IMR-90 (cell line): ENCODE measurements around the gene TEAD1. TPM values are rescaled to one million over a fixed set of nuclear protein-coding genes. Genes with fewer than 3 reads are reported as not detected.

Experiments used
- ATAC-seq: fragments of 200-7000 bp; cut with Tn5 transposase; 2 replicates; pipeline ENCODE4 v1.9.1; 2020; ENCODE audit warnings: low read depth, mild to moderate bottlenecking, moderate library complexity
- BruUV-seq: library from RNA; stranded (reverse); fragments of 400-500 nt; replicated peaks from 2 replicates; lab custom pipeline; 2021; lab: Mats Ljungman, UMichigan
- CTCF ChIA-PET: fragments of 300-600 bp; formaldehyde crosslinking; extraction: SDS; loops from one replicate; lab custom pipeline; 2021; ENCODE audit warnings: antibody characterized with exemption; lab: Yijun Ruan, JAX
- POLR2A ChIA-PET: fragments of 300-600 bp; sonication (Branson Sonifier 250); formaldehyde crosslinking; loops from one replicate; lab custom pipeline; 2022; ENCODE audit warnings: antibody characterized with exemption; ENCODE audit not compliant: unreplicated experiment; lab: Charles Lee
- DNase-seq: peaks from one replicate; pipeline ENCODE4 v3.0.0; 2013
- H2AFZ ChIP-seq: replicated peaks from 2 replicates; pipeline ENCODE3; 2013; ENCODE audit warnings: low read length, mild to moderate bottlenecking; ENCODE audit not compliant: poor library complexity
- H2AK5ac ChIP-seq: 2 replicates; pipeline ENCODE4 v1.6.1; 2013; ENCODE audit warnings: low read depth, low read length, inconsistent platforms
- H2AK9ac ChIP-seq: replicated peaks from 2 replicates; pipeline ENCODE3; 2013; ENCODE audit warnings: mild to moderate bottlenecking, low read depth, low read length, moderate library complexity; ENCODE audit not compliant: poor library complexity
- H2BK120ac ChIP-seq: 2 replicates; pipeline ENCODE4 v1.6.1; 2013; ENCODE audit warnings: low read depth, low read length, inconsistent platforms
- H2BK15ac ChIP-seq: 3 replicates; pipeline ENCODE4 v1.6.1; 2013; ENCODE audit warnings: low read depth, low read length, inconsistent platforms
- H2BK20ac ChIP-seq: 2 replicates; pipeline ENCODE4 v1.6.1; 2013; ENCODE audit warnings: low read depth, mild to moderate bottlenecking, inconsistent platforms, low read length, moderate library complexity
- H2BK5ac ChIP-seq: 2 replicates; pipeline ENCODE4 v1.6.1; 2013; ENCODE audit warnings: mild to moderate bottlenecking, low read depth, low read length, inconsistent platforms; ENCODE audit not compliant: poor library complexity, severe bottlenecking
- H3K14ac ChIP-seq: replicated peaks from 2 replicates; pipeline ENCODE4 v1.6.1; 2013; ENCODE audit warnings: low read depth, low read length, inconsistent platforms
- H3K18ac ChIP-seq: 2 replicates; pipeline ENCODE4 v1.6.1; 2013; ENCODE audit warnings: low read depth, low read length, control low read depth
- H3K23ac ChIP-seq: 2 replicates; pipeline ENCODE4 v1.6.1; 2013; ENCODE audit warnings: low read depth, low read length, inconsistent platforms
- H3K27ac ChIP-seq: 2 replicates; pipeline ENCODE4 v1.5.1; 2013; ENCODE audit warnings: mild to moderate bottlenecking, control low read depth, low read length; ENCODE audit not compliant: insufficient read depth
- H3K27me3 ChIP-seq: 2 replicates; pipeline ENCODE4 v1.6.1; 2013; ENCODE audit warnings: low read length; ENCODE audit not compliant: control insufficient read depth, insufficient read depth
- H3K36me3 ChIP-seq: 2 replicates; pipeline ENCODE4 v1.6.1; 2013; ENCODE audit warnings: low read length, mixed read lengths; ENCODE audit not compliant: control insufficient read depth, insufficient read depth
- H3K4ac ChIP-seq: 2 replicates; pipeline ENCODE4 v1.6.1; 2013; ENCODE audit warnings: low read depth, low read length, inconsistent platforms
- H3K4me1 ChIP-seq: 2 replicates; pipeline ENCODE4 v1.6.1; 2013; ENCODE audit warnings: low read length, mixed read lengths; ENCODE audit not compliant: control insufficient read depth, insufficient read depth
- H3K4me2 ChIP-seq: 2 replicates; pipeline ENCODE4 v1.6.1; 2013; ENCODE audit warnings: low read depth, mild to moderate bottlenecking, control low read depth, low read length, moderate library complexity
- H3K4me3 ChIP-seq: 2 replicates; pipeline ENCODE4 v1.5.1; 2013; ENCODE audit warnings: low read depth, mild to moderate bottlenecking, control low read depth, low read length, moderate library complexity; ENCODE audit not compliant: insufficient read depth
- H3K56ac ChIP-seq: 2 replicates; pipeline ENCODE4 v1.6.1; 2013; ENCODE audit warnings: low read length, inconsistent platforms; ENCODE audit not compliant: insufficient read depth; ENCODE audit errors: extremely low read depth
- H3K79me1 ChIP-seq, 2 experiments: 2 replicates each; pipeline ENCODE4 v1.6.1; 2013; ENCODE audit warnings: low read length in 2 of 2, inconsistent platforms in 1 of 2, low read depth in 1 of 2
- H3K9ac ChIP-seq: 2 replicates; pipeline ENCODE4 v1.6.1; 2013; ENCODE audit warnings: low read depth, low read length, control low read depth
- H3K9me1 ChIP-seq: 2 replicates; pipeline ENCODE4 v1.6.1; 2013; ENCODE audit warnings: low read length, inconsistent platforms; ENCODE audit not compliant: insufficient read depth
- H3K9me3 ChIP-seq: 2 replicates; pipeline ENCODE4 v1.6.1; 2013; ENCODE audit warnings: low read length; ENCODE audit not compliant: control insufficient read depth, insufficient read depth
- H4K20me1 ChIP-seq: 2 replicates; pipeline ENCODE4 v1.6.1; 2013; ENCODE audit warnings: low read length, inconsistent platforms; ENCODE audit not compliant: insufficient read depth
- H4K5ac ChIP-seq: 2 replicates; pipeline ENCODE4 v1.6.1; 2013; ENCODE audit warnings: mild to moderate bottlenecking, low read depth, low read length, control low read depth
- H4K8ac ChIP-seq, 2 experiments: 2 replicates each; pipeline ENCODE4 v1.6.1; 2013; ENCODE audit warnings: low read depth in 2 of 2, low read length in 2 of 2, control low read depth in 1 of 2, inconsistent platforms in 1 of 2
- H4K91ac ChIP-seq: 2 replicates; pipeline ENCODE4 v1.6.1; 2013; ENCODE audit warnings: low read depth, low read length, inconsistent platforms; ENCODE audit not compliant: insufficient read depth
- CTCF ChIP-seq: conservative IDR thresholded peaks from 2 replicates; pipeline ENCODE4 v1.5.1; 2012; ENCODE audit warnings: mild to moderate bottlenecking, low read depth, low read length, improper control_type of control experiment
- MAFK ChIP-seq: IDR thresholded peaks from 2 replicates; pipeline ENCODE4 v1.6.1; 2012; ENCODE audit warnings: low read depth, low read length, improper control_type of control experiment
- MAZ ChIP-seq: IDR thresholded peaks from 2 replicates; pipeline ENCODE4 v1.6.1; 2012; ENCODE audit warnings: low read depth, mild to moderate bottlenecking, low read length, improper control_type of control experiment, moderate library complexity, borderline replicate concordance
- MXI1 ChIP-seq: IDR thresholded peaks from 2 replicates; pipeline ENCODE4 v1.6.1; 2012; ENCODE audit warnings: low read depth, mild to moderate bottlenecking, low read length, moderate library complexity, borderline replicate concordance
- POLR2A ChIP-seq: IDR thresholded peaks from 2 replicates; pipeline ENCODE4 v1.6.1; 2012; ENCODE audit warnings: mild to moderate bottlenecking, low read depth, low read length
- RAD21 ChIP-seq: IDR thresholded peaks from 2 replicates; pipeline ENCODE4 v1.6.1; 2012; ENCODE audit warnings: low read length, improper control_type of control experiment
- SMC3 ChIP-seq: fragments of 150-350 bp; IDR thresholded peaks from 2 replicates; pipeline ENCODE4 v1.6.1; 2016; ENCODE audit warnings: low read depth, mild to moderate bottlenecking, antibody characterized with exemption, low read length, moderate library complexity
- USF2 ChIP-seq: fragments of 150-350 bp; IDR thresholded peaks from 2 replicates; pipeline ENCODE4 v1.6.1; 2017; ENCODE audit warnings: mild to moderate bottlenecking, antibody characterized with exemption, low read length, low read depth
- WGBS, 2 experiments: methylation state at CpG; one replicate each; pipeline versions ENCODE4 v1.1.5 to v1.1.7; 2013; ENCODE audit warnings: missing lambda C conversion rate in 2 of 2; ENCODE audit not compliant: insufficient read length in 1 of 2; ENCODE audit errors: extremely low coverage in 2 of 2; 5-methylcytosine and 5-hydroxymethylcytosine counted together
- dilution Hi-C: fragments of 300-500 bp; cut with HindIII; formaldehyde crosslinking; loops from one replicate; pipeline ENCODE4 v1.14.3; 2018; ENCODE audit warnings: low sequenced_read_pairs; ENCODE audit not compliant: unreplicated experiment
- in situ Hi-C: fragments of 300-500 bp; cut with MboI; formaldehyde crosslinking; loops from 3 replicates; pipeline ENCODE4 v1.14.3; 2019; ENCODE audit warnings: low sequenced_read_pairs, inconsistent platforms, mixed read lengths
- intact Hi-C: fragments of 100-400 bp; cut with micrococcal nuclease; formaldehyde crosslinking; loops from 2 replicates; pipeline ENCODE4 v1.10.0; 2022
- polyA plus RNA-seq, 3 experiments: library from polyadenylated mRNA; depleted of rRNA; stranded (reverse); fragments of >200 nt; gene quantifications; 2 replicates each; pipeline ENCODE4 v1.2.3, GENCODE V29; 2012; ENCODE audit warnings: low replicate concordance in 1 of 3
- total RNA-seq: library from RNA; depleted of rRNA; stranded (reverse); fragments of >200 nt; gene quantifications from 2 replicates; pipeline ENCODE4 v1.2.3, GENCODE V29; 2012

Gene TEAD1
- total and polyA plus RNA-seq, 2 of the 4 experiments (the other 2 are of a cell fraction), result 51.8 to 69.2 TPM

GRCh38 chr11:12809364-12809763, 135.1 kb downstream of the TEAD1 start:
- Histone ChIP-seq H3K23ac (no peak overlapping the region; the same call in 1 of the 2 replicates), H3K56ac (no peak overlapping the region), H3K4me3 (no peak overlapping the region), H2BK20ac (peak overlapping the region; percentile 20; the same call in 1 of the 2 replicates), H4K5ac (no peak overlapping the region), H3K9me1 (peaks cover 67% of the 10 kb centered on the region), H3K14ac (peak overlapping the region; percentile 65), H2AK5ac (peak overlapping the region; percentile 59), H3K27me3 (no peaks in the 10 kb centered on the region), H3K9ac (no peak overlapping the region), H2BK15ac (0 out of 3 replicates have a peak overlapping the region, but pooled peaks have one; percentile 3), H3K18ac (0 out of 2 replicates have a peak overlapping the region, but pooled peaks have one; percentile 9), H2BK5ac (peak overlapping the region; percentile 35), H2BK120ac (peak overlapping the region; percentile 12; the same call in 1 of the 2 replicates), H3K4ac (no peak overlapping the region), H3K9me3 (no peaks in the 10 kb centered on the region), H3K79me1 (peaks cover 53 to 100% of the 10 kb centered on the region in 2 experiments), H2AK9ac (no peak overlapping the region), H4K20me1 (peaks cover 93% of the 10 kb centered on the region), H3K4me1 (peaks cover 49% of the 10 kb centered on the region), H3K36me3 (peaks cover 8% of the 10 kb centered on the region), H4K91ac (peak overlapping the region; percentile 32; the same call in 1 of the 2 replicates), H3K27ac (peak overlapping the region; percentile 32; the same call in 1 of the 2 replicates), H4K8ac (peak overlapping the region in 1 of 2 experiments; percentile 4; a peak in 2 of 4 replicates), H2AFZ (peak overlapping the region; percentile 6), H3K4me2 (no peak overlapping the region)
- in situ Hi-C loops (no loop called here), intact Hi-C loops (no loop called here), dilution Hi-C loops (no loop called here)
- POLR2A ChIA-PET, result interaction anchor here (0.6 kb wide), 1 partner anchor 231 kb away, joined by 3 read pairs; no protein-coding TSS in a partner anchor
- TF ChIP-seq RAD21 (no peak), MXI1 (no peak), POLR2A (no peak), MAZ (no peak), MAFK (no peak), CTCF (no peak), SMC3 (no peak), USF2 (no peak)
- CTCF ChIA-PET, result no interaction called here
- WGBS, 2 experiments, result 100% methylated on average over 1 of the region's 3 CpGs; no CpG with 5 or more reads in 1 of the 2 experiments
- ATAC-seq (no peak), DNase-seq (no peak)
- BruUV-seq, result no TSS peak
